ENCODE measurements around the gene COX4I1. TPM values are rescaled to one million over a fixed set of nuclear protein-coding genes. Genes with fewer than 3 reads are reported as not detected.
"Not testable (repeated sequence)": the region's sequence is repeated elsewhere in the genome, so short reads cannot be mapped to it uniquely, and the experiment has no call there.

COX4I1 gene
- total RNA-seq, 2 experiments from 2014 or later = 461 to 486 TPM

DNA sequence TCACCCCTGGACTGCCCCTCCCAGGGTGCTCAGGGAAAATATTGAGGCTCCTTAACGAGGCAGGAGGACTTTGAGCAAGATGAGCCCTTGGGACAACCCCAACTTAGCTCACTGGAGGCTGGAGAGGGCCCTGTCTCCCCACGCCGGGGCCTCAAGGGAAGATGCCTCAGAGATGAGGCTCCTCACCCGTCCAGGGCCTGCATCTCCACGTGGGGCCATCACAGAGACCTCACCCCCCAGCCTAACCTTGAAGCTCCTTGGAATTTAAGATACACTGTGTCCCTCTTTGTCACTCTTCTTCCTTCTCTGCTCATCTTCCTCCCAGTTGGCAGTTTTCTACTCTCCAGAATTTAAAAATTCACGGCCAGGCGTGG lies 11.2 kb downstream of the COX4I1 start:
- H3K36me3 Mint-ChIP-seq (ENCODE audit: low read depth) = peaks cover 11% of the 10 kb centered on the region
- H3K27ac Mint-ChIP-seq = no peak overlapping the region
- no peak for DNase-seq
- CTCF ChIA-PET = interaction anchor here (0.8 to 1.9 kb wide), 3 partner anchors 9 to 202 kb away, joined by 5 to 6 read pairs (median 5); no protein-coding TSS in a partner anchor
- H3K27me3 Mint-ChIP-seq = peaks cover 16% of the 10 kb centered on the region
- no peaks in the 10 kb centered on the region for H3K9me3 Mint-ChIP-seq
- no peaks in the 10 kb centered on the region for H3K4me1 Mint-ChIP-seq
- POLR2A ChIA-PET = no interaction called here
- no peak overlapping the region for H3K4me3 Mint-ChIP-seq

DNA sequence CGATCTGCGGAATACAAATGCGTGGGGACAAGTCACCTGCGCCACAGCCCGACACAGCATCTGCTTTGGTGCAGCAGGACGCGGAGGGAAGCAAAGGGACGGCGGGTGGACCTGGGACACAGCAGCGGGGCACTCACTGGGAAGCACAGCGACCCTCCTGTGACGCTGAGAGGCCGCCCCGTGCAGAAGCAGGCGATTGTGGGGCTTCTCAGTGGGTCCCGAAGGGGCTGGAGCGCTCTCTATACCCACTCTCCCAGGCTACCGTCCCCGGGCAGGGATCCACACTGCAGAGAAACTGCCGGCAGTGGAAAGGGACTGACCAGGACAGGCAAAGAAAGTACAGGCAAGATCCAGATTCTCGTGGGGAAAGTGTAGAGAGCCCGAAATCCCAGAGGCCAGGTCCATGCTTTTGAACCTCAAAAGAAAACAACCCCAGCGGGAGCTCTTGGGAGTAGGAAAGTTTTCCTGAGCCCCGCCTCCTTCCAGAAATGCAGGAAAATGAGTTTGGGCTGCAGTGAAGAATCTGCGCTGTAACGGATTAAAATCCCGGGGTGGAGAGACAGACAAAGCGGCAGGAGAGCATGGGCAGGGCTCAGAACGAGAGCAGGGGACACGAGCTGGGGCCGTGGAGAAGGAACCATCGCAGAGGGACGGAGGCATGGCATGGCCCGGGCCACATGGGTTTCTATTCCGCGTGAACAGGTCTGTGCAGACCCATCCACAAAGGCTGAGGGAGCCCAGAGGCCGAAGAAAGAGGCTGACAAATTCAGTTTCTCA lies 12.7 kb downstream of the COX4I1 start:
- Mint-ChIP-seq H3K27me3 (peaks cover 16% of the 10 kb centered on the region), H3K4me1 (no peaks in the 10 kb centered on the region), H3K36me3 (ENCODE audit: low read depth) (no peaks in the 10 kb centered on the region), H3K27ac (no peak overlapping the region), H3K9me3 (no peaks in the 10 kb centered on the region), H3K4me3 (no peak overlapping the region)
- ChIA-PET POLR2A (no interaction called here), CTCF (interaction anchor here (0.5 to 0.8 kb wide), 2 partner anchors 9 to 20 kb away, joined by 4 to 6 read pairs; no protein-coding TSS in a partner anchor)
- DNase-seq = no peak

DNA sequence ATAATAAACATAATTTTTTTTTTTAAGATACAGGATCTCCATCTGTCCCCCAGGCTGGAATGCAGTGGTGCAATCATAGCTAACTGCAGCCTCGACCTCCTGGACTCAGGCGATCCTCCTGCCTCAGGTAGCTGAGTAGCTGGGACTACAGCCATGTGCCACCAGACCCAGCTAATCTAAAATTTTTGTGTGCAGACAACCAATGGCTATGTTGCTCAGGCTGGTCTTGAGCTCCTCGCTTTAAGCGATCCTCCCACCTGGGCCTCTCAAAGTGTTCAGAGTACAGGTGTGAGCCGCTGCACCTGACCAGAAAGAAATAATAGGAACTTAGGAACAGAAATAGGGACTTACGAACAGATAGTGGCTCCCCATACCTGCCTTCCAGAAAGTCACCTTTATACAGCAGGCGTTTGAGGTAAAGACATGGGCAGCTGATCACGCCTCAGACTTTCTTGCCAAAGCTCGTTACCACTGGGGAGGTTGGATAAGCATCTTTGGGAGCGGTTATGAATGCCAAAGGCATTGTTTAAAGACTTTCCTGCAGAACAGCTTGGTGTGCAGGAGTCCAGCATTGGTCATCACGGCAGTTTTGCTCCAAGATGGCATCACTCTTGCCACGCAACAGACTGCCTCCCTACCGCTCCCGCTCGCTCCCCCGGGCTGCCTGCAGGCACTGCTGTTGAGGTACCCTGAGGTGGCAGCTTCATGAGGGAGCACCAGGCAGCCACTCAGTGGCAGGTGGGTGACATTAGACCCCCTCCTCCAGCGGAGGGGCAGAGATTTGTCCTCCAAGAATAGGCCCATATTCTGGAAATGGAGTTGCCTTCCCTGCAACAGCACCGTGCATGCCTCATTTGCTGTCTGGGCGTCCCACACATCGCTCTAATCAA lies 13.6 kb downstream of the COX4I1 start:
- ChIA-PET CTCF (interaction anchor here (0.5 to 0.8 kb wide), 2 partner anchors 8 to 10 kb away, joined by 3 to 6 read pairs; no protein-coding TSS in a partner anchor), POLR2A (no interaction called here)

DNA sequence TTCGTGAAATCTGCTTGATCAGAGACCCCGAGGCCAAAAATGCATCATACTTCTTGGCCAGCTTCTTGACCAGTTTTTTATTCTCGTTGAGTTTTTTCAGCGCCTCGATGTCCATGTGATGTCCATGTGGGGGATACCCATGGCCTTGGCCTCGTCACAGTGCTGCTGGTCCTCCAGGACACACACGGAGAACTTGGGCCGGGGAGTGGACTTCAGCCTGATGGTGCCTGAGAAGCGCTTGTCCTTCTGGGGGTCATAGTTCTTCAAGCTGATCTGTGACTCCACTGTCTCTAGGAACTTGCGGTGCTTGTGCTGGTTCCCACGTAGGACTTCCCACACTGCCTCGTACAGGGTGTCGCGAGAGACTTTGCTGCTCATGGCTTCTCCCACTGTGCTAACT lies 16.7 kb downstream of the COX4I1 start:
- peaks cover 17% of the 10 kb centered on the region for H3K27me3 Mint-ChIP-seq
- DNase-seq = no peak
- no peak overlapping the region for H3K4me3 Mint-ChIP-seq
- H3K9me3 Mint-ChIP-seq = no peaks in the 10 kb centered on the region
- peaks cover 4% of the 10 kb centered on the region for H3K4me1 Mint-ChIP-seq
- POLR2A ChIA-PET = interaction anchor here (0.7 kb wide), 1 partner anchor 175 kb away, joined by 4 read pairs; no protein-coding TSS in a partner anchor
- H3K36me3 Mint-ChIP-seq (ENCODE audit: low read depth) = no peaks in the 10 kb centered on the region
- no peak overlapping the region for H3K27ac Mint-ChIP-seq
- CTCF ChIA-PET = no interaction called here

More for the DNA sequence above, 13.6 kb downstream of the COX4I1 start:
- H3K4me3 Mint-ChIP-seq = no peak overlapping the region
- no peak overlapping the region for H3K27ac Mint-ChIP-seq
- no peak for DNase-seq
- H3K36me3 Mint-ChIP-seq (ENCODE audit: low read depth) = no peaks in the 10 kb centered on the region
- H3K4me1 Mint-ChIP-seq = no peaks in the 10 kb centered on the region
- no peaks in the 10 kb centered on the region for H3K9me3 Mint-ChIP-seq
- peaks cover 16% of the 10 kb centered on the region for H3K27me3 Mint-ChIP-seq

DNA sequence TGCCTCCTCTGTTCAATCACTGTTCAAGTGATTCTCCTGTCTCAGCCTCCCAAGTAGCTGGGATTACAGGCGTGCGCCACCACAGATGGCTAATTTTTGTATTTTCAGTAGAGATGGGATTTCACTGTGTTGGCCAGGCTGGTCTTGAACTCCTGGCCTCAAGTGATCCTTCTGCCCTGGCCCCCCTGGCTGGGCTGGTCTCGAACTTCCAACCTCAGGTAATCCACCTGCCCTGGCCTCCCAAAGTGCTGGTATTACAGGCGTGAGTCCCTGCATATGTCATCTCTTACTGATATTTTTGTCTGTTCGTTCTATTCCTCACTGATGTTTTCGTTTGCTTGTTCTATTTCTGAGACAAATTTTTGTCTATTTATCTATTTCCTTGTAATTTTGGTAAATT lies 17.7 kb downstream of the COX4I1 start:
- H3K4me3 Mint-ChIP-seq; H3K27ac Mint-ChIP-seq; H3K9me3 Mint-ChIP-seq; H3K4me1 Mint-ChIP-seq; H3K27me3 Mint-ChIP-seq; DNase-seq; H3K36me3 Mint-ChIP-seq (ENCODE audit: low read depth); POLR2A ChIA-PET: not testable (repeated sequence)
- CTCF ChIA-PET = interaction anchor here (0.6 to 0.7 kb wide), 2 partner anchors 34 to 174 kb away, joined by 3 read pairs; no protein-coding TSS in a partner anchor

DNA sequence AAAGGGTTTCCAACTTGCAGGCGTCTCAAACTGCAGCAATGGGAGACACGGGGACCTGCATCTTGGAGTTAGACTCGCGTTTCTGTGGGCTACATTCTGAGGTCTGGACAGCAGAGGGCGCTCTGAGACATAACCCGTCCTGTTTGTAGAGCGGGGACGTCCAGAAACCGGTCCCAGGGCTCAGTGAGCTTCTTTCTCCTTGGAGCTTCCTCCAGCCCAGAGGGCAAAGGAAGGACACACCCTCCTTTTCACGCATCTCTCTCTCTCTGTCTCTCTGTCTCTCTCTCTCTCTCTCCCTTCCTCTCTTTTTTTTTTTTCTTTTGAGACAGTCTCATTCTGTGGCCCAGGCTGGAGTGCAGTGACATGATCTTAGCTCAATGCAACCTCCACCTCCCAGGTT lies 19.8 kb downstream of the COX4I1 start:
- no peak overlapping the region for H3K4me3 Mint-ChIP-seq
- POLR2A ChIA-PET = no interaction called here
- peaks cover 4% of the 10 kb centered on the region for H3K4me1 Mint-ChIP-seq
- CTCF ChIA-PET = interaction anchor here (0.6 to 5.3 kb wide), 9 partner anchors 9 to 1402 kb away, joined by 3 to 53 read pairs (median 5); no protein-coding TSS in a partner anchor
- no peaks in the 10 kb centered on the region for H3K36me3 Mint-ChIP-seq (ENCODE audit: low read depth)
- DNase-seq = peak; percentile 89
- H3K9me3 Mint-ChIP-seq = no peaks in the 10 kb centered on the region
- H3K27ac Mint-ChIP-seq = no peak overlapping the region
- peaks cover 3% of the 10 kb centered on the region for H3K27me3 Mint-ChIP-seq

DNA sequence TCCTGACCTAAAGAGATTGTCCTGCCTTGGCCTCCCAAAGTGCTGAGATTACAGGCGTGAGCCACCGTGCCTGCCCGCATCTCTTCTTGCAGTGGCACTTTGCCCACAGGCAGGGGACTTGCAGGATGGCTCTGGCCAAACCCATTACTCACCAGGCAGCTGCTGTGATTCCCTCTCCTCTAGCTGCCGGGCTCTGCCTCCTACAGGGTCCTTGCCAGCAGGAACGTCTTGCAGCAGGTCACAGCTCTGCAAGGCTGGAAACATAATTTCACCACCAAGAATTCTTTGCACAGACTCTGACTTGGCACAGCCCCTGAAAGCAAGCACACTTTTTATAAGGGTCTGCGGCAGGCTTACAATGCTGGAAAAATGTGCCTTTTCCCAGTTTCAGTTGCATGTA lies 20.3 kb downstream of the COX4I1 start:
- POLR2A ChIA-PET = no interaction called here
- Mint-ChIP-seq H3K9me3 (no peaks in the 10 kb centered on the region), H3K27me3 (peaks cover 3% of the 10 kb centered on the region), H3K4me1 (peaks cover 4% of the 10 kb centered on the region), H3K36me3 (ENCODE audit: low read depth) (no peaks in the 10 kb centered on the region), H3K27ac (no peak overlapping the region), H3K4me3 (no peak overlapping the region)
- CTCF ChIA-PET = interaction anchor here (0.8 to 5.3 kb wide), 8 partner anchors 9 to 196 kb away, joined by 3 to 53 read pairs (median 6); no protein-coding TSS in a partner anchor
- no peak for DNase-seq

DNA sequence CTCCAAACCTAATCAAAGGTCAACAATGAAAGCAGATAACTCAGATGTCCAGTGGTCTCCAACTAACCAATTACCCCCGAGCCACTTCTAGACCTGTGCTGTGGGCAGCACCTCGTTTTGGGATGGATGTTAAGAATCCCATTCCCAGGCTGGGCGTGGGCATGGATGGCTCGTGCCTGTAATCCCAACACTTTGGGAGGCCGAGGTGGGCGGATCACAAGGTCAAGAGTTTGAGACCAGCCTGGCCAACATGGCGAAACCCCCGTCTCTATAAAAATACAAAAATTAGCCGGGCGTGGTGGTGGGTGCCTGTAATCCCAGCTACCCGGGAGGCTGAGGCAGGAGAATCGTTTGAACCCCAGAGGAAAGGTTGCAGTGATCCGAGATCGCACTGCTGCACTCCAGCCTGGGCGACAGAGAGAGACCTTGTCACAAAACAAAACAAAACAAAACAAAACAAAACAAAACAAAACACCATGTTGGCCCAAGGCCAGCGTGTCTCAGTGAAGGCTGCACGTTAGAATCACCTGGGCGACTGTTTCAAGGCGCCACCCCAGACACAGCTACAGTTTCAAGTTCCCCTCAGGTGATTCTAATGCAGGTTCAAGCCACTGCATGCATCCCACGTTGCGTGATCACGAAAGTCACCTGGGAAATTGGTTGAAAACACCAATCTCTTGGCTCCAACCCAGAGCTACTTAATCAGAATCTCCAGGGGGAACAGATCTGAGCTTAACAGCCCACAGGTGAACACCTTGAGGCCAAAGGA lies 21.3 kb downstream of the COX4I1 start:
- H3K4me3 Mint-ChIP-seq = no peak overlapping the region
- ChIA-PET POLR2A (interaction anchor here (1.3 kb wide), 1 partner anchor 166 kb away, joined by 4 read pairs; no protein-coding TSS in a partner anchor), CTCF (interaction anchor here (0.6 to 5.3 kb wide), 33 partner anchors 8 to 333 kb away, joined by 3 to 53 read pairs (median 6); partner anchors contain the start of genes GINS2 and IRF8)
- DNase-seq = no peak
- H3K27me3 Mint-ChIP-seq = peaks cover 3% of the 10 kb centered on the region
- H3K4me1 Mint-ChIP-seq = peaks cover 4% of the 10 kb centered on the region
- H3K36me3 Mint-ChIP-seq (ENCODE audit: low read depth) = no peaks in the 10 kb centered on the region
- H3K9me3 Mint-ChIP-seq = no peaks in the 10 kb centered on the region
- H3K27ac Mint-ChIP-seq = no peak overlapping the region

DNA sequence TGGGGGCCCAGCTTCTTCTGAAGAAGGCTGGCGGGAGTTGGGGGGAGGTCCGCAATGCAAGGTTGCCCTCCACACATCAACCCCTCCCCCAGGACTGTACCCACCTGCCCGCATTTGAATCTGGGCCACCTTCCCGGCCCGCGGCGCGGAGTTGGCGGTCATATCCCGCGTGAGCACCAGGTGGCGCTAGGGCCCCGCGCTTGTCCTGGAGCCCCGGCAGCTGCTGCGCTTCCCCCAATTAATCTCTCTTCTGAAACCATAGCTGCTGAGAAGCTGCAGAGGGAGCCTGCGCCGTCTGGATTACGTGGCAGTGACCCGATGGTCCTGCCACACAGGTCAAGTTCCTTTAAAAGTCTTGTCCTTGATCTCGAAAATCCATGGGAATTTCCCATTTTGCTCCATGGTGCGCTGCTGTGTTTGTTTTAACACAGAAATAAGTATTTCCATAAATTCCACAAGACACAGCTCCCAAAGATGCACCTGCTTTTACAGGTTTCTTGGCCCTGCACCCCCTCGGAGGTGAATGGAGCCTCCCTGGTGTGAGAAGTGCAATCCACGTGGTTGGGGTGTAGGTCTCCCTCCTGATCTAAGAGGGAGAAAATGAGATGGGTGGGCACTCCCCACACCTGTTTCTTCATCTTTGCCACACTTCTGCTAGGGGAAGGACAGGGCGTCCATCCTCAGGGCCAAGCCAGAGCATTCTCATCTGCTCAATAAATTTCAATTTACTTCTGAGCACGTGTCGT lies 22.1 kb downstream of the COX4I1 start:
- Mint-ChIP-seq H3K27me3 (peaks cover 3% of the 10 kb centered on the region), H3K27ac (no peak overlapping the region), H3K36me3 (ENCODE audit: low read depth) (no peaks in the 10 kb centered on the region), H3K4me1 (peaks cover 4% of the 10 kb centered on the region), H3K4me3 (no peak overlapping the region), H3K9me3 (no peaks in the 10 kb centered on the region)
- ChIA-PET POLR2A (interaction anchor here (0.6 to 1.3 kb wide), 3 partner anchors 21 to 168 kb away, joined by 4 read pairs; no protein-coding TSS in a partner anchor), CTCF (interaction anchor here (0.6 to 5.3 kb wide), 40 partner anchors 9 to 332 kb away, joined by 3 to 53 read pairs (median 4); partner anchors contain the start of genes GINS2 and IRF8)
- DNase-seq = peak; percentile 73

DNA sequence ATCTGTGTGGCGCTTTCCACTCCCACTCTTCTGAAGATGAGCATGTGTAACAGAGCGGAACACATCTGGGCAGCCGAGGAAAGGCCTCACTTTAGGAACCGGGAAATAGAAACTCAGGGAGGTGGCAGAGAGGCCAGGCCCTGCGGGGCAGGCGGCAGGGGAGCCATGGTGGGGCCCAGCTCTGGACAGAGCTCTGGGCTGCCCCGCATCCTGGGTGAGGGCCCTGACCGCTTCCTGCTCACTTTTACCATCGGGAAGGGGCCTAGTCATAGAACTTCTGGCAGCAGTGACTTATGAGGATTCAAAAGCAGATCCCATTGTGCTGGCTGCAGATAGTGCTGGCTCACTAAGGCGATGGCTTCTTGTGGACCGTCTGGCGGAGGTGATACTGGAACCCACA lies 22.6 kb downstream of the COX4I1 start:
- Mint-ChIP-seq H3K27me3 (peaks cover 3% of the 10 kb centered on the region), H3K4me1 (peaks cover 4% of the 10 kb centered on the region)

DNA sequence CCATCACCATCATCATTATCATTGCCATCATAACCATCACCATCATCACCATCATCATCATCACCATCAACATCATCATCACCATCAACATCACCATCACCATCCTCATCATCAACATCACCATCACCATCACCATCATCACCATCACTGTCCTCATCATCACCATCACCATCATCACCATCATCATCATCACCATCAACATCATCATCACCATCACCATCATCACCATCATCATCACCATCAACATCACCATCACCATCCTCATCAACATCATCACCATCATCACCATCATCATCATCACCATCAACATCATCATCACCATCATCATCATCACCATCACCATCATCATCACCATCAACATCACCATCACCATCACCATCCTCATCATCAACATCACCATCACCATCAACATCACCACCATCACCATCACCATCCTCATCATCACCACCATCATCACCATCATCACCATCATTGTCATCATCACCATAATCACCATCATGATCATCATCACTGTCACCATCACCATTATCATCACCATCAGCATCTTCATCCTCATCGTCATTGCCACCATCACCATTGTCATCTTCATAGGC lies 23.9 kb downstream of the COX4I1 start:
- H3K4me3 Mint-ChIP-seq = no peak overlapping the region
- no peaks in the 10 kb centered on the region for H3K36me3 Mint-ChIP-seq (ENCODE audit: low read depth)
- H3K4me1 Mint-ChIP-seq = peaks cover 4% of the 10 kb centered on the region
- DNase-seq = no peak
- H3K27ac Mint-ChIP-seq = no peak overlapping the region
- CTCF ChIA-PET = interaction anchor here (5.3 kb wide), 1 partner anchor 164 kb away, joined by 53 read pairs; no protein-coding TSS in a partner anchor
- peaks cover 3% of the 10 kb centered on the region for H3K27me3 Mint-ChIP-seq
- no peaks in the 10 kb centered on the region for H3K9me3 Mint-ChIP-seq
- POLR2A ChIA-PET = no interaction called here

More for the DNA sequence above, 22.6 kb downstream of the COX4I1 start:
- no peak overlapping the region for H3K27ac Mint-ChIP-seq
- H3K9me3 Mint-ChIP-seq = no peaks in the 10 kb centered on the region
- H3K4me3 Mint-ChIP-seq = no peak overlapping the region
- POLR2A ChIA-PET = interaction anchor here (0.6 to 1.3 kb wide), 2 partner anchors 165 to 167 kb away, joined by 4 read pairs; no protein-coding TSS in a partner anchor
- CTCF ChIA-PET = interaction anchor here (0.6 to 5.3 kb wide), 25 partner anchors 9 to 217 kb away, joined by 3 to 53 read pairs (median 6); partner anchors contain the start of gene IRF8
- no peaks in the 10 kb centered on the region for H3K36me3 Mint-ChIP-seq (ENCODE audit: low read depth)
- no peak for DNase-seq
